Activated naive CD4-positive, alpha-beta T cell (primary cell): ENCODE data around the gene F2RL3.

Experiments used
- DNase-seq, 4 experiments: peaks; one replicate each; lab custom pipeline; 2025; lab: John Stamatoyannopoulos, UW

Gene F2RL3

DNA sequence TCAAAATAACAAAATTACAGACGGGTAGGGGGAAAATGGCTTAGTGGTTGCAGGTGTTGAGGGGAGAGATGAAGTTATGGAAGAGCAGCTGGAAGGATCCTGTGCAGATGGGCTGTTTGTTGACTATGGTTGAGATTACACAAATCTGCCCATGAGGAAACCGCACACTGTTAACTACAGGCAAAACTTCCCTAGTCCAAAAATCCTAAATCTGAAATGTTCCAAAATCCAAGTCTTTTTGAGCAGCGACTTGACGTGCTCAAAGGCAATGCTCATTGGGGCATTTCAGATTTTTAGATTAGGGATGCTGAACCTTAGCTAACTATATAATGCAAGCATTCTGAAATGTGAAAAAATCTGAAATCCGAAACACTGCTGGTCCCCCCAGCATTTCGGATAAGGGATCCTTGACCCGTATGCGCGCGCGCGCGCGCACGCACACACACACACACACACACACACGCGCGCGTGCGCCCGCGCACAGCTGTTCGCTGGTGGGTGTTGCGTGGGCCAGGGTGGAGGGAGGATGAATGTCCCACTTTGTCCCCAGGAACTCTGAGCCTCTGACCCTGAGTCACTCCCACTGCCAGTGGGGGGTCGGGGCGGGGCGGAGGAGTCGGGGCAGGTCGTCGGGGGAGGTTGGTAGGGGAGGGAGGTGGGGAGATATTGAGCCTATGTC lies 6.8 kb downstream of the F2RL3 start:
- no peak for DNase-seq

DNA sequence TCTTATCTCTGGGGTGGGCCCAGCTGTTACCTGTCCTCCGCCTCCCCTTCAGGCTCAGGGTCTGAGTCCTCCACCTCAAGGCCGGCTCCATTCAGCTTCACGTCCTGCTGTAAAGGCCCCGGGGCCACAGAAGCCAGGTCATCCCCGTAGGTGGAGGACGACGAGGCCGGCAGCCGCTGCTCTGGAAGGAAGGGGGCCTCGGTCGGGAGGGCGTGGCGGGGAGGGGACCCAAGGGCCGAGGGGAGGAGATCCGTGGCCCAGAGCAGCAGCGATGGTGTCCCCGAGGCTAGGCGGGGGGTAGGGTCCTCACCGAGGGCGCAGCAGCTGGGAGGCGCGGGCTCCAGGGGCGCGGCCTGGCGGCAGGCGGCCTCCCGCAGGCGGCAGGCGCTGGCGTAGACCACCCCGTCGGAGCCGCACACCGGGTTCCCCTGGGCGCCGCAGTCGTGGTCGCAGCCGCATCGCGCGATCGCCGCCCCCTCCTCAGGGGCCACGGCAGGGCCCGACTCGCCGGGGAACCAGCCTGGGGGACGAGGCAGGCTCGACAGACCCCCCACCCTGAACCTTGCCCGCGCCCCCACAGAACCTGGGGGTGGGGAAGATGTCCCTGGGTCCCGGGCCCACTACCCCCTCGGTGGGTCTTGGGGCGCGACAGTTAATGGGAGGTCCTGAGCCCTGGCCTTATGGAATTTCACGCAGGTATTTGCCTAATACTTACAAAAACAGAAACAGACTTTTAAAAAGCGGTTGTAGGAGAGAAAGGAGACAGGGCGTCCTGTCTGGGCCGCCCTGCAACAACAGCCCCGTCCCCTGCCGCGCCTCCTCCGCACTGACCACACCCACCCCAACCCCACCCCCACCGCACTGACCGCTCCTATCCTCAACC lies 7.6 kb downstream of the F2RL3 start:
- DNase-seq, result no peak

DNA sequence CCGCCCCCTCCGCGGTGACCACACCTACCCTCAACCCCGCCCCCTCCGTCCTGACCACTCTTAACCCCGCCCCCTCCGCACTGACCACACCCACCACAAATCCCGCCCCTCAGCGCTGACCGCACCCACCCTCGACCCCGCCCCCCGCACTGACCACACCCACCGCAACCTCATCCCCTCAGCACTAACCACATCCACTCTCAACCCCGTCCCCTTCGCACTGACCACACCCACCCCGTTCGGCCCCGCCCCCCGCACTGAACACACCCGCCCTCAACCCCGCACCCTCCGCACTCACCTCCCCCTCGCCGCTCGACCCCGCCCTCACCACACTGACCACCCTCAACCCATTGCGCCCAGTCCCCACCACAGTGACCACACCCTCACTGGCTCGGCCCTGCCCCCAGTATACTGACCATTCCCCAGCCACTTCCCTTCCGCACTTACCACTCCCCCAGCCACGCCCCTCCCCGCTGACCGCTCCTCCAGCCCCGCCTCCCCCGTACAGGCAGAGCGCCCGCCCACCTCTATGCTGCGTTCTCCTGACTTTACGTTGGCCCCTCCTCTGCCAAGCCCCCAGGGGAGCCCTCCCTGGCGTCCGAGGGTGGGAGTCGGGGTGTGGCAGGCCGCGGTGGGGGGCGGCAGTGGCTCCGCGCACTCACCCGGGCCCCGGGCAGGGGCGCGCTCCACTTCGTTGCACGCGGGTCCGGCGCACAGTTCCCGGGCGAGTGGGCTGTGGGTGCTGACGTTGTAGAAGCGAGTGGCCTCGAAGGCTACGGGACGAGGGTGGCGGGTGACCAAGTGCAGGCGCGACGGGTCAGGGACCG lies 8.4 kb downstream of the F2RL3 start:
- peak in 3 of 4 experiments; percentile 20 to 36 (median 34) for DNase-seq

DNA sequence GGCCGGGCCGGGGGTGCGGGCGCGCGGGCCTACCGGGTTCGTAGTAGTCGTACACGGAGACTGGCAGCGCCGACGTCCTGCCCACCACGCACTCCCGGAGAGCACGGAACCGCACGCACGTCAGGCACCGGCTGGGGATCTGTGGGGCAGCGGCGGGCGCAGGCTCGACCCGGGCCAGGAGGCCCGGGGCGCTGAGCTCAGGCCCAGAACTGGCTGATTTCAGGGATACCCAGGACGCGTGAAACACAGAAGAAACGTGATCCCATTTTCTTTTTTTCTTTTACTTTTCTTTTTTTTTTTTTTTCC lies 9.0 kb downstream of the F2RL3 start:
- DNase-seq, result no peak

DNA sequence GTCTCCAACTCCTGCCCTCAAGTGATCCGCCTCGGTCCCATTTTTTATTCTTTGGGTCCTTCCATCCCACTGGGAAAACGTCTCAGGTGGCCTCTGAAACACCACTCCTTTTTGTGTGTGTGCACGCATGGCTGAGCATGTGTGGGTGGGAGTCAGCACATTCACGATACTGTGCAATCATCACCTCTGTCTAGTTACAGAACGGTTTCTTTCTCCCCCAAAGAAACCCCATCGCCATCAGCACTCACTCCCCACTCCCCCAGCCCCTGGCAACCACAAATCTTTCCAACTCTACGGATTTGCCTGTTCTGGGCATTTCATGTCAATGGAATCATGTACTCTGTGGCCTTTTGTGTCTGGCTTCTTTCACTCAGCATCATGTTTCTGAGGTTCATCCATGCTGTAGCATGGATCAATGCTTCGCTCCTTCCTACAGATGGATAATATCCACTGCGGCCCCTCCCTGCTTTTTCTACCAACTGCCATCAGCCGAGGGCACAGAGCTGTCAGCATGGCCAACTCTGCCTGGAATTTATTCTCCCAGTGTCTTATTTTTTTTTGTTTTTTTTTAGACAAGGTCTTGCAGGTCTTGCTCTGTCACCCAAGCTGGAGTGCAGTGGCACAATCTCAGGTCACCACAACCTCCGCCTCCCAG lies 9.7 kb downstream of the F2RL3 start:
- no peak for DNase-seq

- no peak for DNase-seq
Measured at GRCh38 chr19:16899566-16900075, 10.8 kb downstream of the F2RL3 start.

DNA sequence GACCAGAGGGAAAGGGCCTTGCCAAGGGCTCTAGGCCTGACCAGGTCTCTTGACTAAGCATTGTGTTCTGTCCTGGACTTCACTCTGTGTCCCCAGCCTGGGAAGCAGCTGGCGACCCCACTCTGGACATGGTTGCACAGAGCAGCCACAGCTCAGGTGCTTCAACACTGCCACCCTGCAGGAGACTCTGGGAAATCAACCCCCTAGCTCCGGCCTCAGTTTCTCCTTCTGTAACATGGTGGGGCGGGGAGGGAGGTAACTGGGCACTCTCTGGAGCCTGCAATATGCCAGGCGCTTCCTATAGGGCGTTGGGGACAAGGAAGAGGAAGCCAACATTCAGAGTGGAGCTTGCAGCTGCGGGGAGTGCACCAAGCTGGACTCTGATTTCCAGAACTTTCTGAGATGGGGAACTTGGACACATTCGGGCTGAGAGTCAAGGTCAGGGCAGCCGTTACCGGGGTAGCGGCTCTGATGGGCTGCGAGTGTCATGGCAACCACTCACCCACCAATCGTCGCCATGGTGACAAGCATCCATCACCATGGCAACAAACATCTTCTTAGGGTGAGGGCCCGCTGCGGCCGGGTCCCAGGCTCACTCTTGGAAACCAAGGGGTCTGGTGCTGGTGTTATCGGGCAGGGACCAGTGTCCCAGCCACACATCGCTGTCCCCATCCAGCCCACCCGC lies 12.8 kb downstream of the F2RL3 start:
- no peak for DNase-seq

- no peak for DNase-seq
Measured at GRCh38 chr19:16902545-16902944, 13.7 kb downstream of the F2RL3 start.

GRCh38 chr19:16903347-16903746 lies 14.5 kb downstream of the F2RL3 start:
- no peak for DNase-seq

GRCh38 chr19:16904599-16904998 lies 15.8 kb downstream of the F2RL3 start:
- no peak for DNase-seq

- DNase-seq, result no peak
Measured at GRCh38 chr19:16908759-16909158, 20.0 kb downstream of the F2RL3 start.

- DNase-seq, result no peak
Measured at GRCh38 chr19:16911046-16911445, 22.2 kb downstream of the F2RL3 start.

- no peak for DNase-seq
Measured at GRCh38 chr19:16912780-16913179, 24.0 kb downstream of the F2RL3 start.

DNA sequence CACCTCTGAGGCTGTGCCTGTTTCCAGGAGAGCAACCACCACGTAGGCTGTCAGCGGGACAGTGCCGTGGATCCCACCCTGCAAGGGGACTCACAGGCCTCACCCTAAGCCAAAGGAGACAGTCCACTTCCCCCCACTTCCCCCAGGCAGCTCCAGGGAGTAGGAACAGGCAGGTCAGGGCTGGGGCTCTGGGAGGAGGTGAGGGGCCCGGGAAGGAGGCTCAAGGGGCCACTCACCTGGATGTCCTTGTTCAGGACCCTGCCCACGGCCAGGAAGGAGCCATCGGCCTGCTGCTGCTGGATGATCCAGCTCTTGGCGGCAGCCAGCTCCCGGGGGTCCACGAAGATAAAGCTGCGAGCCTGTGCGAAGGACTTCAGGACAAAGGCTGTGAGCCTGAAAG lies 25.6 kb downstream of the F2RL3 start:
- DNase-seq, result no peak

DNA sequence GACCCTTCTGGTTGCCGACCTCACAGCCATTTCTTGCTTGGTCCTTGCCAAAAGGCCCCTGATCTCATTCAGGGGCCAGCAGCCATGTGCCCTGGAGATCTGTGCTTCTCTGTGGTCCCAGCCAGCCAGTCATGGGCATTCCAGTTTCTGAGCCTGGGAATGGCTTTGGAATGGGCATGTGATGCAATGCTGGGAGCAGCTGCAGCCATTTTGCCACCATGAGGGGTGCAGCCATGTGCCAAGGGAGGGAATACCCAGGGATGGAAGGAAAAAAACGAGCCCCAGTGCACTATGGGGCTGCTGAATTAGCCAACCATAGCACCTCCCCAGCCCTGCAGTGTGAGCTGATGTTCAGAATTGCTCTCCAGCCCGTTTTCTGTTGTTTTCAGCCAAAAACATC lies 26.3 kb downstream of the F2RL3 start:
- no peak for DNase-seq

DNA sequence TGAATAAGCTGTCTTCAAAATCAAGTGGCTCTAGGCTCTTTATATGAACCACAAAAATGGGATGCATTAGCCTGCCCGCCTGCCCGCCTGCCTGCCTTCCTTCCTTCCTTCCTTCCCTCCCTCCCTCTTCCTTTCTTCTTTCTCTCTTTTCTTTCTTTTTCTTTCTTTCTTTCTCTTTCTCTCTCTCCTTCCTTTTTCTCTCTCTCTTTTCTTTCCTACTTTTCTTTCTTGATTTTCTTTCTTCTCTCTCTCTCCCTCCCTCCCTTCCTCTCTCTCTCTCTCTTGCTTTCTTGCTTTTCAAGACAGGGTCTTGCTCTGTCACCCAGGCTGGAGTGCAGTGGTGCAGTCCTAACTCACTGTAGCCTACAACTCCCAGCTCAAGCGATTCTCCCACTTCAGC lies 26.9 kb downstream of the F2RL3 start:
- DNase-seq, result no peak

DNA sequence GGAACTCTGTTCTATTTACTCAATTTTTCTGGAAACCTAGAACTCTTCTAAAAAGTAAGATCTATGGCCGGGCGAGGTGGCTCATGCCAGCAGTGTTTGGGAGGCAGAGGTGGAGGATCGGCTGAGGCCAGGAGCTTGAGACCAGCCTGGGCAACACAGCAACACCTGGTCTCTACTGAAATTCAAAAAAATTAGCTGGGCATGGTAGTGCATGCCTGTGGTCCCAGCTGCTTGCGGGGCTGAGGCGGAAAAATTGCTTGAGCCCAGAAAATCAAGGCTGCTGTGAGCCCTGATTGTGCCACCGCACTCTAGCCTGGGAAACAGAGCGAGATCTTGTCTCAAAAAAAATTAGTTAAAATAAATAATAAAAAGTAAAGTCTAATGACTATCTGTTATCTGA lies 28.6 kb downstream of the F2RL3 start:
- no peak for DNase-seq

DNA sequence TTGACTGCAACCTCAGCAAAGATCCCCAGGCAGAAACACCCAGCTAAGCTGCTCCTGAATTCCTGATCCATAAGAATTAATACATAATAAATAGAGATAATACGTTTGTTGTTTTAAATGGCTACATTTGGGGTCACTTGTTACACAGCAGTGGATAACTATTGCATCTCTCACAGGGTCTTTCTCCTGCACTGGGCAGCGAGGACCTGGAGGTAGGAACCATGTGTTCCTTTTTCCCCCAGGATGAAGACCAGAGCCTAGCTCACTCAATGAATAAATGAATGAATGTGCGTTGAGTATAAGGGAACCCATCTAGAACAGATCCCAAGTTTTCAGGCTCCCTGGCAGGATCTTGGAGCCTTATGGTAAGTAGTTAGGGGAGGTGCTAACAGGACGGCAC lies 30.7 kb downstream of the F2RL3 start:
- DNase-seq, result no peak

DNA sequence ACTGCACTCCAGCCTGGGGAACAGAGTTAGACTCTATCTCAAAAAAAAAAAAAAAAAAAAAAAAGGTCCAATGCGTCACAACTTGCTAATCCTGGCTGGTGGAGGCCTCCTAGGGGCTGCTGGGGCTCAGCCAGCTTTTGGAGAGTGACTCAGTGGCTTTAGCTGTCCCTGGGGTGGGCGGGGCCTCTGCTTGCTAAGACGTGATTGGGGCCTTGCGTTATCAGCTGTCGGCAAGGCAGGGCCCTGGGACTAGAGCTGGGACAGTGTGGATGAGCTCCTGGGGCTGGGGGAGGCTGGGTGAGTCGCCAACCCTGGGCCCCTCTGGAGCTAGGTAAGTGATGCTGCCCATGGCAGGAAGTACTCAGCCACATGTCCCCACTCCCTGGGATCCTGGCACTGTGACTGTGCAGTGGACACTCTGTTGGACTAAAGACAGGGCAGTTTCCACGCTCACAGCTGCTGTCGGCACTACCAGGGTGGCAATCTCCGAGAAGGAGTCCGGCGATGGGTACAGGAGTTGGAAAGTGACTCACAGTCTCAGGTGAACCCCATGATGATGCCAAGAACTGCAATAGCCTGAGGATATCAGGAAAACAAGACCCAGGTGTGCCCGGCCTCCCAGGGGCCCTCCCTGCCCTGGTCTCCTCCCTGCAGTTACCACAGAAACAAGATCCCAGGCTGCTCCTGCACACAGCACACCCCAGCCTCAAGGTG lies 32.2 kb downstream of the F2RL3 start:
- no peak for DNase-seq

GRCh38 chr19:16921766-16922591 lies 33.2 kb downstream of the F2RL3 start:
- no peak for DNase-seq
